Activated CD8-positive, alpha-beta memory T cell treated with anti-CD3 and anti-CD28 coated beads for 36 hours (primary cell): ENCODE measurements around the gene UBA7. TPM values are rescaled to one million over a fixed set of nuclear protein-coding genes. Genes with fewer than 3 reads are reported as not detected.

ENCODE experiments used
- CTCF ChIA-PET: fragments of 350-600 bp; sonication (Branson Sonifier 250); formaldehyde crosslinking; loops from one replicate; lab custom pipeline; 2021; ENCODE audit warnings: antibody characterized with exemption; lab: Charles Lee
- POLR2A ChIA-PET: fragments of 350-600 bp; sonication (Branson Sonifier 250); formaldehyde crosslinking; loops from one replicate; lab custom pipeline; 2021; ENCODE audit warnings: antibody characterized with exemption; lab: Charles Lee
- total RNA-seq, 2 experiments: library from RNA; stranded (reverse); gene quantifications; one replicate each; pipeline ENCODE4 v1.2.3, GENCODE V29; 2021

Gene UBA7
- total RNA-seq, 2 experiments from 2014 or later = 41.9 to 42.2 TPM

DNA sequence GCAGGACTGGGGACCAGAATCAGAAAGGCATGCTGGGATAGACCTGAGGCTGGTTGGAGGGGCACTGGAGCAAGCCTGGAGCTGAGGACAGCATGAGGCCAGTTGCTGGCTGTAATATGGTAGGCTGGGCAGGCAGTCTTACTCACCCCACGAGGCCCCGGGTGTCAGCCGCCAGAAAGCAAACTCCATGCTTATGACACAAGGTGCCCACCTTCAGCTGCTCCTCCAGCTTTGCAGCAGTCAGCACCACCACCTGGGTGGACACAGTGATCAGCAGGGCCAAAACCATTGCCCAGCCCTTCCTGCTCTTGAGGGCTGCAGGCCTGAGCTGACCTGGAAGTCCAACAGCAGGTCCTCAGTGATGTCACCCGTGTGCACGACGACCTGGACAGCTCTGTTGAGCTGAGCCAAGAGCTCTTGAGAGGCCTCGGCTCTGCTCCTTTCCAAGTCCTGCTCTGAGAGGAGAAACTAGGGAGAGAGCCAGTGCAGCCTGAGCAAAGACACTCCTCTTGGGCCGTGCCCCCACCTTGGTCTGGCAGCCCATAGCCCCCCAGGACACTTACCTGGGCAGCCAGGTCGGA, 747 bp downstream of the UBA7 start:
- POLR2A ChIA-PET = interaction anchor here (0.6 to 2.1 kb wide), 4 partner anchors 10 to 116 kb away, joined by 3 to 10 read pairs (median 4); partner anchors contain the start of genes INKA1 and MON1A
- CTCF ChIA-PET = interaction anchor here (3.0 kb wide), 1 partner anchor 9 kb away, joined by 23 read pairs; the partner anchor contains the start of gene INKA1

DNA sequence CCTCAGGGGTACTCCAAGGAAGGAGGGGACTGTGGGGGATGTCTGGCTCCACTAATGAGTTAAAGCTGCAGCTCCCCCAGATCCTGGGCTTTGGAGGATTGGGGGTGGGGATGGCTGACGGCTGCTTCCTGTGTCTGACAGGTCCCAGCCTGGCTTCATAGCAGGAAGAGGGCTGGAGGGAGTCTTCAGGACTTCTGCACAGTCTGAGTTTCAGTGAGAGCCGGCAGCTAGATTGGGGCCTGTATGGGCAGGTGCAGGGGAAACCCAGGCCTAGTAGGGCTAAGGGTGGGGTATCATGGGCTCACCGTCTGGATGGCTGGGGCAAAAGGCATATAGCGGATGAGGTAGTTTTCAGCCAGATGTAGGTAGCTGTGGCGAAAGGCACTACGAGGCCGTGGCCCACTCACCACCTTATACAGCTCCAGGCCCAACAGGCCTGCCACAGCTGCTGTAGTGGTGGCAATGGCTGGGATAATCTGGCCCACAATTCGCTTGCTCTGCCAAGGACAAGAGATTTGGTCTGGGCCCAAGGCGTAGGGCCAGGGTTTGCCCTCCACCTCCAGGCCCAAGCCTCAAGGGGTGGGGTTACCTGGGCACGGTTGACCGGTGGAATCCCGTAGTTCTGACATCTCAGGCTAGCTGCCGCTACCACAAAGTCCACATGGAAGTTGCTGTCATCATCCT, 6.2 kb downstream of the UBA7 start:
- ChIA-PET CTCF (interaction anchor here (5.8 kb wide), 1 partner anchor 31 kb away, joined by 40 read pairs; no protein-coding TSS in a partner anchor), POLR2A (interaction anchor here (0.7 to 1.2 kb wide), 2 partner anchors 21 to 24 kb away, joined by 3 read pairs; partner anchors contain the start of gene IP6K1)

DNA sequence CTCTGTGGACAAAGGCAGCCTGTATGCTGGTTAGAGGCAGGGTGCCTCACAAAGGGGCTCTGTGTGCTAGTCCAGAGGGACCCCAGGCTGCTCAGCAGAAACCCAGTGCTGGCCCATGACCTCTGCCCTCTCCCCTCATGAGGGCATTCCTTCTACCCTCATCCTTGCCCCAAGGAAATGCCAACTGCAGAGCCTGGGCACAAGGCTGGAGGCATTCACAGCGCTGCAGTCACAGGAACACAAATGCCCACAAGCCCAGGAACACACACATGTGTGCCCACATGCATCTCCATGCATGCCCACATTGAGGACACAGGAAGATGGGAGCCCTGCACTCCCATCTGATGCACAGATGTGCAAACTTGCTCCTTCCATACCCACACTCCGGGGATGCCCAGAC, 6.9 kb downstream of the UBA7 start:
- ChIA-PET CTCF (interaction anchor here (1.6 to 5.8 kb wide), 2 partner anchors 9 to 32 kb away, joined by 3 to 40 read pairs; no protein-coding TSS in a partner anchor), POLR2A (interaction anchor here (0.7 to 1.2 kb wide), 2 partner anchors 21 to 25 kb away, joined by 3 read pairs; partner anchors contain the start of gene IP6K1)

DNA sequence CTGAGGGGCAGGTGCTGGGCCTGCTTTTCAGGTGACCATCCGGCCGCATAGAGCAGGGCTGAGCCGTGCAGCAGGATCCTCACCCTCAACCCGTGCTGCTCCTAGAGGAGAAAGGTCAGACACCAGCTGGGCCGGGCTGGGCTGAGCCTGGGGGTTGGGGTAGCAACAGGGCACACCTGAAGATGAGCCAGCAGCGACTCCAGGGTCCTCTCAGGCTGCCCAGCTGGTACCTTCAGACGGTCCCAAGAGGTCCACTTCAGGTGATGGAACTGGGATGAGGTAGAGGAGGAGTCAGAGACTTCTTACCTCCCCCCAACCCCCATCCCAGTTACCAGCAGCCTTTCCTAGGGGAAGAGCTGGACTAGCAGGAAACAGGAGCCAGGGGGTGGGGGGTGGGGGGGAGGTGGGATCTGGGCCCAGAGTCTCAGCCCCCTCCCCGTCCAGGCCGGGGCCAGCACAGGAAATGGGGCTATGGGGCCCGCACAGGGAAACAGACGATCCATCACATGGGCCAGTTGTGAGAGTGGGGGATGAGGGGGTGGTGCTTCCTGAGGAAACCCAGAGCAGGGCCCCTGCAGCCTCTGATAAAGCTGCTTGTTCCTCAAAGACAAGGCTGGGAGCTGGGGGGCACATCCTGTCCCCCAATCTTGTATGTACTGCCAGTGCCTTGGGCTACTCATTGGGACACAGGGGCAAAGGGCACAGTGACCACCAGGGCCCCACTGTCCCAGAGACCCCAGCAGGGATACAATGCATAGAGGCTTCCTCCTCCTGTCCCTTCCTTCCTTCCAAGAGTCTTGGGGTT, 7.7 kb downstream of the UBA7 start:
- ChIA-PET CTCF (interaction anchor here (1.6 to 5.8 kb wide), 2 partner anchors 9 to 32 kb away, joined by 3 to 40 read pairs; no protein-coding TSS in a partner anchor), POLR2A (interaction anchor here (0.7 to 1.2 kb wide), 2 partner anchors 20 to 33 kb away, joined by 3 read pairs; partner anchors contain the start of gene IP6K1)

DNA sequence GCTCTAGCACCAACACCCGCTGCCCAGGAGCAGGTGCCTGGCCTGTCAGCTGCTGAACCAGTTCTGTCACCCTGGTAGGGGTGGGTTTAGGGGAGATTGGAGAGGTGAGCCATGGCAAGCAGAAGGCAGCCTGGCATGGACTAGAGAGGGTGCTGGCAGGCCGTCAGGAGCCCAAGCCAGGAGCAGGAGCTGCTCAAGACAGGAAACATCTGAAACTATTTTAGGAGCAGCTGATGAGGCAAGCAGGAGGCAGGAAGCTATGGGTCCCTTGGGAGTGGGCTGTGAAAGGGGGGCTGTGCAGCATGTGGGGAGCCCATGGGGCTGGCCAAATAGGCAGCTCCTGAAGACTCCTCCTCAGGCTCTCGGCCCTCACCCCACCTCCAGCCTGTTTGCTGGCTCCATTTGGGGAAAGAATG, 8.4 kb downstream of the UBA7 start:
- CTCF ChIA-PET = interaction anchor here (0.5 to 5.8 kb wide), 8 partner anchors 8 to 239 kb away, joined by 3 to 40 read pairs (median 4); partner anchors contain the start of genes AMIGO3 and UBA7
- POLR2A ChIA-PET = interaction anchor here (0.5 to 0.7 kb wide), 2 partner anchors 34 to 709 kb away, joined by 3 read pairs; no protein-coding TSS in a partner anchor

DNA sequence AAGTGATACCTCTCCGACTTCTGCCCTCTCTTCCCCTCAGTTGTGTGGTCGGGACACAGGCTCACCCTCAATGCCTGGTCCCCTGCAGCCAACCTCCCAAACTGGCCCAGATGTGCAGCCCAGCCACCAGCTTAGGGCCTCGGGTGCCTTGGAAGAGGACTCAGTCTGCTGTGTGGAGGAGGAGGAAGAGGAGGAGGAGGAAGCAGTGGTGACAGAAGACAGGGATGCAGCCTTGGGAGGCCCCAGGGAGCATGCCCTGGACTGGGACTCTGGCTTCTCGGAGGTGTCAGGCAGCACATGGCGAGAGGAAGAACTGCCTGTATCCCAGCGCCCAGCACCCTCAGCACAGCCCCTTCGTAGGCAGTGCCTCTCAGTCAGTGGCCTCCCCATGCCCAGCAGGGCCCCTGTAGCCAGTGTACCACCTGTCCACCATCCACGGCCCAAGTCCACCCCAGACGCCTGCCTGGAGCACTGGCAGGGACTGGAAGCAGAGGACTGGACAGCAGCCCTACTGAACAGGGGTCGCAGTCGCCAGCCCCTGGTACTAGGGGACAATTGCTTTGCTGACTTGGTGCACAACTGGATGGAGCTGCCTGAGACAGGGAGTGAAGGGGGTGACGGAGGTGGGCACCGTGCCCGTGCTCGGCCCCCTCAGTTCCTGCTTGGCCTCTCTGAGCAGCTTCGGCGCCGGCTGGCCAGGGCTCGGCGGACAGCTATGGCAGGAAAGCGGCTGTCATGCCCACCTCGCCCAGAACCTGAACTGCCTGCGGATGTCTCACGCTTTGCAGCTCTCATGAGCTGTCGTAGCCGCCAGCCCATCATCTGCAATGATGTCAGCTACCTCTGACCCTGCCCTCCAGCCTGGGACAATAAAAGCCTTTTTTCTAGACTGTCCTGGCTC, 9.4 kb downstream of the UBA7 start:
- ChIA-PET CTCF (interaction anchor here (0.5 to 5.8 kb wide), 11 partner anchors 9 to 240 kb away, joined by 3 to 60 read pairs (median 7); partner anchors contain the start of genes AMIGO3 and UBA7), POLR2A (interaction anchor here (0.6 to 2.6 kb wide), 5 partner anchors 9 to 396 kb away, joined by 3 to 10 read pairs (median 3); partner anchors contain the start of genes IP6K1 and UBA7)

DNA sequence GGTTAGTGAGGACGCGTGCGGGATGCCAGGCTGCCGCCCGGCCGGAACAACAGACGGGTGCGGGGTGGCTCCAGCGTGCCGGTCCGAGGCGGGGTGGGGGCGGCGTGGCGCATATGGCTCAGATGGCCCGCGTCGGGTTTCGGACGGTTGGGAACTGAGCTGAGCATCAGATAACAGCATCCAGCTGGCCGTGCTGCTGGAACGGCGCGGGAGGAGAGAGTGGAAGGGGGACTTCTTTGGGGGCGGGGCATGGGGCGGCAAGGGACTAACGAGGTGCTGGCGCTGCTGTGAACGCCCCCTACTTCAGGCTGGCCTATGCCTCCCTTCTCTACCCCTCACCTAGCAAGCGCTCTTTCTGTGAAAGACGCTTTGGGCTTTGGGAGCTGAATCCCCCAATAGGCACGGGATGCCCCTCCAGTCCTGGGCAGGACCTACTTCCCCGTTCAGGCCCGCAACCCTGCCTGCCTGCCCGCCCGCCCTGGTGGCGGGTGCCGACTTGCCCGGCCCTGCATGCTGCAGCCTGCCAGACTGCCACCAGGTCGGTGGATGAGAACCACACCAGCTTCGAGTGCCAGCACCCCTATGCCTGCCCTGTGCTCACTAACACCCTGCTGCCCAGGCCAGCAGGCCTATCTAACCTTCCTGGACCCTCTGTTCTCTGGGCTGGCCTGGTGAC, 10.2 kb downstream of the UBA7 start:
- POLR2A ChIA-PET = interaction anchor here (0.9 to 2.6 kb wide), 6 partner anchors 10 to 145 kb away, joined by 3 to 10 read pairs (median 3); partner anchors contain the start of genes IP6K1, TRAIP and UBA7
- CTCF ChIA-PET = interaction anchor here (0.6 to 3.4 kb wide), 17 partner anchors 7 to 269 kb away, joined by 3 to 60 read pairs (median 4); partner anchors contain the start of genes IP6K1 and UBA7

DNA sequence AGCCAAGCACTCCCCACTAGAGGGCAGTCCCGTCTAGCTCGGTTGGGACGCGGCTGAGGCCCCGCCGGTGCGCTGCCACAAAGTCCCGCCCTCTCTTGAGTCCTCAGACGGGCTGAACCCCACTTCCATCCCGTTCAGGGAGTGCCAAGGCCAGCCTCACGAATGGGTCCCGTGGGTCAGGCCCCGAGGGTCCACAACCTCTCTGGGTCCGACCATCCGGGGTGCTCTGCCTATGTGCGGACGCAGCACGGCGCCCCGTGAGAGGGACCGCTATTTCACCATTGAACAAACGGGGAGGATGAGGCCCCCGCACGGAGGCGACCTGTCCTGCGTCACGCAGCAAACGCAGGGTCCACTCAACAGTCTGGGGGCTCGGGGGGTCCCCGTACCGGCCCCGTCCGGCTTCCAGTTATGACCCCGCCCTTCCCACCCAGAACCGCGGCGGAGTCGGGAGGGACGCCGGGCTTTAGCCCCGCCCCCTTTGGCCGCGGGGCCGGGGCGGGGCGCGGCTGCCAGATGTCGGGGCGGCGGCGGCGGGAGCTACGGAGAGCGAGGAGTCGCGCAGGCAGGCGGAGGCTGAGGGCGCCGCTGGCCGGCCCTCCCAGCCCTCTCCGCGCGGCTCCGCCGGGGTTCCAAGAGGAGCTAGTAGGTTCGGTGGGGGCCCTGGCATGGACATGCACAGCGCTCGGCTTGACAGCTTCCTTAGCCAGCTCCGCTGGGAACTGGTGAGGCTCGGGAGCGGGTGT, 10.9 kb downstream of the UBA7 start, which contains the start of gene INKA1:
Gene INKA1, plus strand, starts transcription at position 543 of the 746 bp plus-strand sequence. Its CDS starts 132 bp downstream, at position 675.
- ChIA-PET CTCF (interaction anchor here (0.6 to 3.4 kb wide), 21 partner anchors 8 to 269 kb away, joined by 3 to 60 read pairs (median 4); partner anchors contain the start of genes IP6K1 and UBA7), POLR2A (interaction anchor here (0.7 to 2.6 kb wide), 7 partner anchors 10 to 145 kb away, joined by 3 to 10 read pairs (median 3); partner anchors contain the start of genes IP6K1, TRAIP and UBA7)

DNA sequence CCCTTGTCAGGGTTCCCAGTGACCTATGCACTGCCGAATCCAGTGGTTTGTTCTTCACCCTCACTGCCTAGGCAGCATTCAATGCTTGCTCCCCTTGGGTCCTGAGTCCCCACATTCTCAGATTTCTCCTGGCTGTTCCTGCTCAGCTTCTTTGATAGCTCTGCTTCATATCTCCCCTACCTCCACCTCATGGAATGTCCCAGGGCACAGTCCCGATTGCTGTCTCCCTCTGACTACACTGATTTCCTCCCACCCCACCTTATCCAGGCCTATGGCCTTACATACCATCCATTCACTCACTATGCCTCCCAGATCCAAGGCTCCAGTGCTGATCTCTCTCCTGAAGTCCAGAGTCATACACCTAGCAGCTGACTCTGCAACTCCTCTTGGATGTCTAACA, 12.6 kb downstream of the UBA7 start:
- ChIA-PET CTCF (interaction anchor here (1.0 to 3.0 kb wide), 4 partner anchors 18 to 122 kb away, joined by 4 to 60 read pairs (median 4); no protein-coding TSS in a partner anchor), POLR2A (no interaction called here)

DNA sequence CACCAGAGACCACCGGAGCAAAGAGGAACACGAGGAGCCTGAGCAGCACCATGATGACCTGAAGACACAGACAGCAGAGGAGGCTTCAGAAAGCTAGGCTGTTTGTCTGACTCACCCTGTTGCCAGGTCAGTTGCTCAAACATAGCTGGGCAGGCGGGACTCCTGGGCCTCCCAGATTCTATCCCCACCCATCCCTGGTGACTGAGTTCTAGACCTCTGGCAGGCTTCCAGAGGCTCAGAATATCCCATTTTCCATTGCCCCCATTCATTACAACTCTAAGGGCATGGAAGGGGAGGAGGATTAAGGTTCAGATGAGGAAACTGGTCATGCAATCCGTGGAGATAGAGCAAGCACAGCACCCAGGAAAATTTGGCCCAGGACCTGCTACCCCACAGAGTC, 14.0 kb downstream of the UBA7 start, which contains the start of gene CDHR4:
Gene CDHR4, minus strand, starts transcription at position 113 of the 400 bp plus-strand sequence. Its CDS starts 61 bp downstream, at position 52.
- ChIA-PET CTCF (interaction anchor here (1.1 to 1.8 kb wide), 3 partner anchors 12 to 260 kb away, joined by 3 to 7 read pairs (median 3); no protein-coding TSS in a partner anchor), POLR2A (no interaction called here)

DNA sequence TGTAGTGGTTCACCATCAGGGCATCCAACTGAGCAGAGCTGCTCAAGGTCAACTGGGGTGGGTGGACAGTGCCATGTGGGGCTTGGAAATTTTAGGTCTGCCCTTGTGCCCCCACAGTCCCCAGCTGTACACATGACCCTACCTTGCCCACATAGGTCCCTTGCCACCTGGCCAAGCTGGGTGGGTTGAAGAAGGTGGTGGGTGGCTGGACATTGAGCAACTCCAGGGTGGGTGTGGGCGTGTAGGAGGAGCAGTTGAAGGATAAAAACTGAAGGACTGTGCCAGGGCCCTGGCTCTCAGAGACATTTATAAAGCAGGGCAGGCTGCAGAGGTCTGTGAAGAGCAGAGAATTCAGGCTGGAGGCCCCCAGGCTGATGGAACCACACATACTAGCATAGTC, 14.6 kb downstream of the UBA7 start:
- CTCF ChIA-PET = interaction anchor here (1.1 to 1.8 kb wide), 3 partner anchors 12 to 260 kb away, joined by 3 to 7 read pairs (median 3); no protein-coding TSS in a partner anchor
- POLR2A ChIA-PET = no interaction called here

DNA sequence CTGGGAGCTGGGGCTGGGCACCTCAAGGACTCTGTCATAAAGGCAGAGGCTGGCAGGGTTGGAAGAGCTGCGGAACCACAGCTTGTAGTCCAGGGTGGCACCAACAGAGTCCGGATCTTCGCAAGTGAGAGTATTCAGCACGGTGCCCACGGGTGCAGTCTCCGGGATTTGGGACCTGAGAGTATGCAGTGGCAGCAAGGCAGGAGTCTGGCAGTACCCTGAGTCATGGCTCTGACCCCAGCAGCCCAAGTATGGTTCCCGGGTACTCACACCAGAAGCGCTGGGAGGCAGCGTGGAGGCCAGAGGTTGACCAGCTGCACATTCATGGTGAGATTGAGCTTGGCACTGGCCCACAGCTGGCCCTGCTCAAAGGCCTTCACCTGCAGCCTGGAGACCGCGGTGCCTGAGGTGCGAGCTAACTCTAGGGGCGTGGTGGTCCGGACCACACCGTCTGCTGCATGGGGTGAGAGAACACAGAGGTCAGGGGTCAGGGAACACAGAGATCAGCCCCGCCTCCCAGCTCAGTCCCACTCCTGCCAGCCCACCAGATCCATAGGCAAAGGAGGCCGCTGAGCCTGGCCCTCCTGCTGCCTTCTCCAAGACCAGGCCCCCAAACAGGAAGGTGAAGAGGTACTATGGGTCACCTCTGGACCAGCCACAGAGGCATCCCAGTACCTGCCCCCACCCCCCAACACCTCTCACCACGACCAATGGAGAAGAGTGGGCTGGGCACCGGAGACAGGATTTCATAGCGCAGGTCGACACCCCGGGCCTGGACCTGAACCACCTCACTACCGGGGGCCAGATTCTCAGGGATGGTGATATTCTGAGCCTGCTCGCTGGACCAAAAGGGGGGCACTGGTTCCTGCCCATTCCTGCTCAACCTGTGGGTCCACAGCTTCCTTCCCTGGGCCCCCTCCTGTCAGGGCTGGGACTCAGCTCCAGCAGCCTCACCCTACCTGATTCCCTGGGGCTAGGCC, 18.5 kb downstream of the UBA7 start:
- CTCF ChIA-PET = no interaction called here
- POLR2A ChIA-PET = no interaction called here

DNA sequence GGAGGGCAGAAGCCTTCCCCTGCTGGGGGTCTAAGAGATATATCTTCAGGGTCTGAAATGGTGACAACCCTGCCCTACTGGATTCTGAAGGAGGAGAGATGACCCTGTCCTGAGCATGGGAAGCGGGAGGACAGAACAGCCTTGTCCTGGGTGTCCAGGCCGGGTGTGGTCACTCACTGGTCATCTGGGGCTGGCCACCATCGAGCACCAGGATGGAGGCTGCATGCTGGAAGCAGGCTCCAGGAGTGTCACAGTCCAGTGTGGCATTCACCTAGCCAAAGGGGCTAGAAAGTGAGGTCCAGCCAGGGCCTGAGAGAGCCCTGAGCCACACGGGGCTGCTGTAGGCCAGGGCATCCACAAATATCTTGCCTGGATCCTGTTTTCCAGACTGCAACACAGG, 19.3 kb downstream of the UBA7 start:
- CTCF ChIA-PET = interaction anchor here (1.0 kb wide), 1 partner anchor 8 kb away, joined by 3 read pairs; no protein-coding TSS in a partner anchor
- POLR2A ChIA-PET = no interaction called here

DNA sequence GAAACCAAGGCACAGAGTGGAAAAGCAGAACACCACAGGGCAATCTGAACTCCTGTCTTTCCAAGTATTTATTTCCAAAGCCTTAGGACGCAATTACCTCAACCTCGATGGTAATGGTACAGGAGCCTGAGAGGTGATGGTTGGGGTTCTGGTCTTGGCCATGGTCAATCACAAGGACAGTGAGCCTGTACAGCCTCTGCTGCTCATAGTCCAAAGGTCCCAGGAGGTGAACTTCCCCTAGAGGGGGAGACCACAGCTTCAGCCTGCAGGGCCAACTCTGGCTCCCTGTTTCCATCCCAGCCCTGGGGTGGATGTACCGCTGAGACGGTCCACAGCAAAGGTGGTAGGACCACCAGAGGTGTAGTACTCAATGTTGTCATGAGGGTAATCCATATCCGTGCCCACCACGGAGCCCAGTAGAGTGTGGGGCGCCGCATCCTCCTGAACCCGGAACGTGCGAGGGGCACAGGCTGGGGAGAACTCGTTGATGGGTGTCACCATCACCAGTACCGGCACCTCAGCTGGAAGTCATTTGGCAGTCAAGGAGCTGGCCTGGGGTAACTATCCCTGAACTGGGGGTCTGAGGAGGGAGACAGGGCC, 20.2 kb downstream of the UBA7 start:
- CTCF ChIA-PET = interaction anchor here (1.0 kb wide), 1 partner anchor 8 kb away, joined by 3 read pairs; no protein-coding TSS in a partner anchor
- POLR2A ChIA-PET = no interaction called here
